Activated naive CD4-positive, alpha-beta T cell treated with anti-CD3 and anti-CD28 coated beads, Interleukin-2, amount 50 U/mL, for 24 hours (primary cell): ENCODE results near the gene TEX19.
A peak's percentile ranks its signal among the peaks of the same experiment; 100 is the strongest.
"Not testable (repeated sequence)": the region's sequence is repeated elsewhere in the genome, so short reads cannot be mapped to it uniquely, and the experiment has no call there.

ENCODE experiments used
- H3K27ac Mint-ChIP-seq: one replicate; pipeline ENCODE4 v1.8.0; 2021; ENCODE audit warnings: mild to moderate bottlenecking, mixed read lengths
- H3K27me3 Mint-ChIP-seq: one replicate; pipeline ENCODE4 v1.8.0; 2021; ENCODE audit warnings: mixed read lengths
- H3K36me3 Mint-ChIP-seq: one replicate; pipeline ENCODE4 v1.8.0; 2021; ENCODE audit warnings: mixed read lengths
- H3K4me1 Mint-ChIP-seq: one replicate; pipeline ENCODE4 v1.8.0; 2021; ENCODE audit warnings: mixed read lengths
- H3K4me3 Mint-ChIP-seq: one replicate; pipeline ENCODE4 v1.8.0; 2021; ENCODE audit warnings: mild to moderate bottlenecking, mixed read lengths
- H3K9me3 Mint-ChIP-seq: one replicate; pipeline ENCODE4 v1.8.0; 2021; ENCODE audit warnings: mixed read lengths

The TEX19 gene

GRCh38 chr17:82344175-82344907 lies 14.7 kb upstream of the TEX19 start:
- Mint-ChIP-seq H3K27ac (no peak overlapping the region), H3K9me3 (no peaks in the 10 kb centered on the region), H3K4me1 (peaks cover 13% of the 10 kb centered on the region), H3K36me3 (no peaks in the 10 kb centered on the region), H3K27me3 (peaks cover 2% of the 10 kb centered on the region), H3K4me3 (no peak overlapping the region)

GRCh38 chr17:82345151-82345976 lies 13.7 kb upstream of the TEX19 start:
- H3K27me3 Mint-ChIP-seq: peaks cover 2% of the 10 kb centered on the region
- H3K9me3 Mint-ChIP-seq: no peaks in the 10 kb centered on the region
- H3K4me1 Mint-ChIP-seq: peaks cover 13% of the 10 kb centered on the region
- H3K27ac Mint-ChIP-seq: no peak overlapping the region
- no peaks in the 10 kb centered on the region for H3K36me3 Mint-ChIP-seq
- H3K4me3 Mint-ChIP-seq: no peak overlapping the region

- peak overlapping the region; percentile 1 for H3K27ac Mint-ChIP-seq
- no peaks in the 10 kb centered on the region for H3K9me3 Mint-ChIP-seq
- peaks cover 2% of the 10 kb centered on the region for H3K27me3 Mint-ChIP-seq
- H3K4me3 Mint-ChIP-seq: peak overlapping the region; percentile 8
- H3K36me3 Mint-ChIP-seq: no peaks in the 10 kb centered on the region
- peaks cover 7% of the 10 kb centered on the region for H3K4me1 Mint-ChIP-seq
These were observed 12.4 kb upstream of the TEX19 start for GRCh38 chr17:82346342-82347300.

GRCh38 chr17:82347994-82348393 lies 11.1 kb upstream of the TEX19 start:
- not testable (repeated sequence) for H3K4me1 Mint-ChIP-seq, H3K27ac Mint-ChIP-seq, H3K27me3 Mint-ChIP-seq, H3K36me3 Mint-ChIP-seq, H3K9me3 Mint-ChIP-seq, H3K4me3 Mint-ChIP-seq

GRCh38 chr17:82348434-82348833 lies 10.6 kb upstream of the TEX19 start:
- Mint-ChIP-seq H3K9me3 (no peaks in the 10 kb centered on the region), H3K4me3 (no peak overlapping the region), H3K4me1 (peaks cover 7% of the 10 kb centered on the region), H3K27ac (no peak overlapping the region), H3K36me3 (no peaks in the 10 kb centered on the region), H3K27me3 (peaks cover 2% of the 10 kb centered on the region)

- H3K4me1 Mint-ChIP-seq: peaks cover 7% of the 10 kb centered on the region
- H3K4me3 Mint-ChIP-seq: no peak overlapping the region
- no peaks in the 10 kb centered on the region for H3K9me3 Mint-ChIP-seq
- peaks cover 2% of the 10 kb centered on the region for H3K27me3 Mint-ChIP-seq
- H3K27ac Mint-ChIP-seq: no peak overlapping the region
- H3K36me3 Mint-ChIP-seq: no peaks in the 10 kb centered on the region
These were observed 10.2 kb upstream of the TEX19 start for GRCh38 chr17:82348866-82349265.

GRCh38 chr17:82349287-82349701 lies 9.8 kb upstream of the TEX19 start:
- peaks cover 2% of the 10 kb centered on the region for H3K27me3 Mint-ChIP-seq
- H3K36me3 Mint-ChIP-seq: no peaks in the 10 kb centered on the region
- H3K27ac Mint-ChIP-seq: no peak overlapping the region
- no peaks in the 10 kb centered on the region for H3K9me3 Mint-ChIP-seq
- H3K4me1 Mint-ChIP-seq: peaks cover 7% of the 10 kb centered on the region
- no peak overlapping the region for H3K4me3 Mint-ChIP-seq

- Mint-ChIP-seq H3K27me3 (peaks cover 2% of the 10 kb centered on the region), H3K36me3 (no peaks in the 10 kb centered on the region), H3K4me1 (peaks cover 7% of the 10 kb centered on the region), H3K9me3 (no peaks in the 10 kb centered on the region), H3K4me3 (no peak overlapping the region), H3K27ac (no peak overlapping the region)
These were observed 8.6 kb upstream of the TEX19 start for GRCh38 chr17:82350182-82351030.

- no peaks in the 10 kb centered on the region for H3K36me3 Mint-ChIP-seq
- no peak overlapping the region for H3K4me3 Mint-ChIP-seq
- H3K27me3 Mint-ChIP-seq: peaks cover 2% of the 10 kb centered on the region
- H3K27ac Mint-ChIP-seq: no peak overlapping the region
- H3K4me1 Mint-ChIP-seq: peaks cover 6% of the 10 kb centered on the region
- no peaks in the 10 kb centered on the region for H3K9me3 Mint-ChIP-seq
These were observed 7.8 kb upstream of the TEX19 start for GRCh38 chr17:82351254-82351712.

- no peaks in the 10 kb centered on the region for H3K9me3 Mint-ChIP-seq
- peaks cover 2% of the 10 kb centered on the region for H3K27me3 Mint-ChIP-seq
- H3K4me3 Mint-ChIP-seq: no peak overlapping the region
- no peaks in the 10 kb centered on the region for H3K4me1 Mint-ChIP-seq
- no peaks in the 10 kb centered on the region for H3K36me3 Mint-ChIP-seq
- H3K27ac Mint-ChIP-seq: no peak overlapping the region
These were observed 7.1 kb upstream of the TEX19 start for GRCh38 chr17:82351713-82352488.

- Mint-ChIP-seq H3K9me3 (no peaks in the 10 kb centered on the region), H3K36me3 (no peaks in the 10 kb centered on the region), H3K4me1 (peaks cover 6% of the 10 kb centered on the region), H3K27me3 (peaks cover 2% of the 10 kb centered on the region), H3K4me3 (no peak overlapping the region), H3K27ac (no peak overlapping the region)
These were observed 5.6 kb upstream of the TEX19 start for GRCh38 chr17:82353484-82353883.

- no peak overlapping the region for H3K27ac Mint-ChIP-seq
- H3K36me3 Mint-ChIP-seq: no peaks in the 10 kb centered on the region
- H3K4me3 Mint-ChIP-seq: no peak overlapping the region
- H3K27me3 Mint-ChIP-seq: no peaks in the 10 kb centered on the region
- H3K9me3 Mint-ChIP-seq: no peaks in the 10 kb centered on the region
- H3K4me1 Mint-ChIP-seq: peaks cover 9% of the 10 kb centered on the region
These were observed 4.2 kb upstream of the TEX19 start for GRCh38 chr17:82354804-82355308.

GRCh38 chr17:82355770-82356427 lies 3.1 kb upstream of the TEX19 start:
- Mint-ChIP-seq H3K4me1 (peaks cover 9% of the 10 kb centered on the region), H3K36me3 (no peaks in the 10 kb centered on the region), H3K27me3 (no peaks in the 10 kb centered on the region), H3K4me3 (no peak overlapping the region), H3K9me3 (no peaks in the 10 kb centered on the region), H3K27ac (no peak overlapping the region)
